ENCODE measurements around the gene PABPC3.

GRCh38 chr13:25097426-25097825 is 1.5 kb downstream of the PABPC3 start:
- no peak for TF ChIP-seq CTCF (conservative IDR thresholded peaks at IDR 0.05 in 1 of 2, IDR thresholded peaks at IDR 0.05 in 1 of 2; ENCODE audit: low read depth in 1 of 2, low read length in 2 of 2)
- no peak for TF ChIP-seq EZH2 (IDR thresholded peaks at IDR 0.05; ENCODE audit: low read length, missing control alignments)

All from fibroblast of lung (primary cell).